ENCODE results near the gene MSRB3. TPM values are rescaled to one million over a fixed set of nuclear protein-coding genes. Genes with fewer than 3 reads are reported as not detected.

The MSRB3 gene
- total RNA-seq, 1 donor from 2014 or later, result 52.5 TPM

- no peaks in the 10 kb centered on the region for H3K9me3 ChIP-seq
- no peaks in the 10 kb centered on the region for H3K4me1 ChIP-seq
- TF ChIP-seq POLR2AphosphoS5 (IDR thresholded peaks at IDR 0.05; ENCODE audit: insufficient read depth in 1 of 2, low read depth in 1 of 2), result no peak
- no peak for TF ChIP-seq CTCF (IDR thresholded peaks at IDR 0.05)
- no peak for TF ChIP-seq POLR2A (IDR thresholded peaks at IDR 0.05)
- H3K4me3 ChIP-seq, result no peak overlapping the region
- H3K27me3 ChIP-seq, result no peaks in the 10 kb centered on the region
- H3K36me3 ChIP-seq, result no peaks in the 10 kb centered on the region
- no peak overlapping the region for H3K27ac ChIP-seq
- DNase-seq (ENCODE audit: extremely low spot score in 2 of 2), result no peak
- intact Hi-C loops (cut with DNase I), result no loop called here
Measured at GRCh38 chr12:65430006-65430405, 151.5 kb downstream of the MSRB3 start.

GRCh38 chr12:65430571-65431306, 152.3 kb downstream of the MSRB3 start:
- H3K4me1 ChIP-seq, result no peaks in the 10 kb centered on the region
- DNase-seq (ENCODE audit: extremely low spot score in 2 of 2), result no peak
- no peak overlapping the region for H3K27ac ChIP-seq
- H3K4me3 ChIP-seq, result no peak overlapping the region
- TF ChIP-seq CTCF (IDR thresholded peaks at IDR 0.05) (no peak), POLR2A (IDR thresholded peaks at IDR 0.05) (no peak), POLR2AphosphoS5 (IDR thresholded peaks at IDR 0.05; ENCODE audit: insufficient read depth in 1 of 2, low read depth in 1 of 2) (no peak)
- intact Hi-C loops (cut with DNase I), result no loop called here
- H3K27me3 ChIP-seq, result no peaks in the 10 kb centered on the region
- H3K9me3 ChIP-seq, result no peaks in the 10 kb centered on the region
- no peaks in the 10 kb centered on the region for H3K36me3 ChIP-seq

- Histone ChIP-seq H3K4me1 (no peaks in the 10 kb centered on the region), H3K4me3 (no peak overlapping the region), H3K36me3 (no peaks in the 10 kb centered on the region), H3K27ac (no peak overlapping the region), H3K27me3 (no peaks in the 10 kb centered on the region), H3K9me3 (no peaks in the 10 kb centered on the region)
- no peak for DNase-seq (ENCODE audit: extremely low spot score in 2 of 2)
- intact Hi-C loops (cut with DNase I), result no loop called here
- no peak for TF ChIP-seq POLR2AphosphoS5 (IDR thresholded peaks at IDR 0.05; ENCODE audit: insufficient read depth in 1 of 2, low read depth in 1 of 2)
- no peak for TF ChIP-seq CTCF (IDR thresholded peaks at IDR 0.05)
- TF ChIP-seq POLR2A (IDR thresholded peaks at IDR 0.05), result no peak
Measured at GRCh38 chr12:65432114-65432513, 153.6 kb downstream of the MSRB3 start.

- Histone ChIP-seq H3K4me3 (no peak overlapping the region), H3K9me3 (no peaks in the 10 kb centered on the region), H3K27ac (no peak overlapping the region), H3K4me1 (no peaks in the 10 kb centered on the region), H3K27me3 (no peaks in the 10 kb centered on the region), H3K36me3 (no peaks in the 10 kb centered on the region)
- TF ChIP-seq POLR2A (IDR thresholded peaks at IDR 0.05) (no peak), CTCF (IDR thresholded peaks at IDR 0.05) (no peak), POLR2AphosphoS5 (IDR thresholded peaks at IDR 0.05; ENCODE audit: insufficient read depth in 1 of 2, low read depth in 1 of 2) (no peak)
- no peak for DNase-seq (ENCODE audit: extremely low spot score in 2 of 2)
- intact Hi-C loops (cut with DNase I), result no loop called here
Measured at GRCh38 chr12:65432651-65433050, 154.2 kb downstream of the MSRB3 start.

GRCh38 chr12:65434737-65435136, 156.3 kb downstream of the MSRB3 start:
- TF ChIP-seq POLR2A (IDR thresholded peaks at IDR 0.05) (no peak), CTCF (IDR thresholded peaks at IDR 0.05) (no peak), POLR2AphosphoS5 (IDR thresholded peaks at IDR 0.05; ENCODE audit: insufficient read depth in 1 of 2, low read depth in 1 of 2) (no peak)
- no peak for DNase-seq (ENCODE audit: extremely low spot score in 2 of 2)
- no peaks in the 10 kb centered on the region for H3K27me3 ChIP-seq
- H3K36me3 ChIP-seq, result no peaks in the 10 kb centered on the region
- no peak overlapping the region for H3K27ac ChIP-seq
- H3K4me3 ChIP-seq, result no peak overlapping the region
- H3K9me3 ChIP-seq, result no peaks in the 10 kb centered on the region
- no peaks in the 10 kb centered on the region for H3K4me1 ChIP-seq
- intact Hi-C loops (cut with DNase I), result no loop called here
